ENCODE data around the gene MIA2.
"Not testable (repeated sequence)": the region's sequence is repeated elsewhere in the genome, so short reads cannot be mapped to it uniquely, and the experiment has no call there.

The MIA2 gene

DNA sequence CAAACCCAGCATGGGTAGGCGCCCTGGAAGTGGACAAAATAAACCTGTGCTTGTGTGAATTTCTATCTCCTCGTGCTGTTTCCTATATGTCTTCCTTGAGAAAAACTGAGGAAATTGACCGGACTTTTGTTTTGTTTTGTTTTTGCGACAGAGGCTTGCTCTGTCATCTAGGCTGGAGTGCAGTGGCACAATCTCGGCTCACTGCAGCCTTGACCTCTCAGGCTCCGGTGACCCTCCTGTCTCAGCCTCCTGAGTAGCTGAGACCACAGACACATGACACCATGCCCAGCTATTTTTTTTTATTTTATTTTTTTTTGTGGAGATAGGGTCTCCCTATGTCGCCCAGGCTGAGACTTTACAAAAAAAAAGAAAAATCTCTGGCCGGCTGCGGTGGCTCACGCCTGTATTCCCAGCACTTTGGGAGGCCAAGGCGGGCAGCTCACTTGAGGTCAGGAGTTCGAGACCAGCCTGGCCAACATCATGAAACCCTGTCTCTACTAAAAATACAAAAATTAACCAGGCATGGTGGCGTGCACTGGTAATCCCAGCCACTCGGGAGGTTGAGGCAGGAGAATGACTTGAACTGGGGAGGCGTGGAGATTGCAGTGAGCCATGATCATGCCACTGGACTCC is 22.5 kb upstream of the MIA2 start:
- TF ChIP-seq, protein P1, sequence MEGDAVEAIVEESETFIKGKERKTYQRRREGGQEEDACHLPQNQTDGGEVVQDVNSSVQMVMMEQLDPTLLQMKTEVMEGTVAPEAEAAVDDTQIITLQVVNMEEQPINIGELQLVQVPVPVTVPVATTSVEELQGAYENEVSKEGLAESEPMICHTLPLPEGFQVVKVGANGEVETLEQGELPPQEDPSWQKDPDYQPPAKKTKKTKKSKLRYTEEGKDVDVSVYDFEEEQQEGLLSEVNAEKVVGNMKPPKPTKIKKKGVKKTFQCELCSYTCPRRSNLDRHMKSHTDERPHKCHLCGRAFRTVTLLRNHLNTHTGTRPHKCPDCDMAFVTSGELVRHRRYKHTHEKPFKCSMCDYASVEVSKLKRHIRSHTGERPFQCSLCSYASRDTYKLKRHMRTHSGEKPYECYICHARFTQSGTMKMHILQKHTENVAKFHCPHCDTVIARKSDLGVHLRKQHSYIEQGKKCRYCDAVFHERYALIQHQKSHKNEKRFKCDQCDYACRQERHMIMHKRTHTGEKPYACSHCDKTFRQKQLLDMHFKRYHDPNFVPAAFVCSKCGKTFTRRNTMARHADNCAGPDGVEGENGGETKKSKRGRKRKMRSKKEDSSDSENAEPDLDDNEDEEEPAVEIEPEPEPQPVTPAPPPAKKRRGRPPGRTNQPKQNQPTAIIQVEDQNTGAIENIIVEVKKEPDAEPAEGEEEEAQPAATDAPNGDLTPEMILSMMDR (IDR thresholded peaks at IDR 0.05; ENCODE audit: borderline replicate concordance, control extremely low read depth, extremely low read depth, insufficient read depth, missing control alignments), result no peak
- in situ Hi-C loops (cut with MboI; ENCODE audit: low sequenced_read_pairs, unreplicated experiment), result no loop called here
- no peak for DNase-seq (ENCODE audit: low spot score)

DNA sequence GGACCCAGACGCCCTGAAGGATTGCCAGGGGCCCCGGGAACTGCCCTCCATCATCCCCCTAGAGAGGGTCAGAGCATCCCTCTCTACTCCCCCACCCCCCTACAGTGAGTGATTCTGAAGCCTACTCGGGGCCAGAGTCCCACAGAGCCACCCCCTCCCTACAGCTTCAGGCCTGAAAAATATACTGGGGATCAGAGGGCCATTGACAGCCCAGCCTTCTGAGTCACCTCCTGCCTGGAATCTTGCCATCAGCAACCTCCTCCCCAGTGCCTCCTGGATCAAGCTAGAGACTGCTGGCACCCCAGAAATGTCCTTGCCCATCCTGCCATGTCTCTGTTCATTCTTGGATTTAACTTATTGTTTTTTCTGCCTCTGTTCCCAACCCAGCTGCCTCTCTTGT is 21.7 kb upstream of the MIA2 start:
- in situ Hi-C loops (cut with MboI; ENCODE audit: low sequenced_read_pairs, unreplicated experiment), result no loop called here
- TF ChIP-seq, protein P1 (IDR thresholded peaks at IDR 0.05; ENCODE audit: borderline replicate concordance, control extremely low read depth, extremely low read depth, insufficient read depth, missing control alignments), result no peak
- DNase-seq (ENCODE audit: low spot score), result no peak

DNA sequence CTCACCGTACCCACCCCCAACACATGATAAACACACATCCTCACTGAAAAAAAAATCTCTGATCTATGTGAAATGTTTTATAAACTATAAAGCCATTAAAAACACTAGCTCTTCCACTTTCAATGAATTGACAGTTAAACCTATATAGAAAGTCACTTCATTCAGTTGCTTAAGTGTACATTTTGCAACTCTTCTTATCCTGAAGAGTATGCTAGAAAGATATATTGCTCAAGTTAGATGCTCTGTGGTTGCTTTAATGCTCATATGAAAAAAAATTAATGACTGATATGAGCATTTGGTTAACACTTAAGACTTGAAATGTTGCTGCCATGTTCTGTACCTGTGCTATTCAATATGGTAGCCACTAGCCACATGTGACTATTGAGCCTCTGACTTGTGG is 21.0 kb upstream of the MIA2 start:
- in situ Hi-C loops (cut with MboI; ENCODE audit: low sequenced_read_pairs, unreplicated experiment), result no loop called here
- no peak for DNase-seq (ENCODE audit: low spot score)
- TF ChIP-seq, protein P1 (IDR thresholded peaks at IDR 0.05; ENCODE audit: borderline replicate concordance, control extremely low read depth, extremely low read depth, insufficient read depth, missing control alignments), result no peak

DNA sequence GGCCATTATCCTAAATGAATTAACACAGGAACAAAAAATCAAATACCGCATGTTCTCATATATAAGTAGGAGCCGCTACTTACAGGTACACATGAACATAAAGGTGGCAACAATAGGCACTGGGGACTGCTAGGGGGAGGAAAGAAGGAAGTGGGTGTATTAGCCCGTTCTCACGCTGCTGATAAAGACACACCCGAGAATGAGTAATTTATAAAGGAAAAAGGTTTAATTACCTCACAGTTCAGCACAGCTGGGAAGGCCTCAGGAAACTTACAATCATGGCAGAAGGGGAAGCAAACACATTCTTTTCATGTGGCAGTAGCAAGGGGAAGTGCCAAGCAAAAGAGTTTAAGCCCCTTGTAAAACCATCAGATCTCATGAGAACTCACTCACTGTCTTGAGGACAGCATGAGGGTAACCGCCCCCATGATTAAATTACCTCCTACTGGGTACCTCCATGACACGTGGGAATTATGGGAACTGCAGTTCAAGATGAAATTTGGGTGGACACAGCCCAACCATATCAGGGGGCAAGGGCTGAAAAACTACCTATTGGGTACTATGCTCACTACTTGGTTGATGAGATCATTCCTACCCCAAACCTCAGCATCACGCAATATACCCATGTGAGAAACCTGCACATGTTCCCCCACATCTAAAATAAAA is 16.4 kb upstream of the MIA2 start:
- TF ChIP-seq, protein P1 (IDR thresholded peaks at IDR 0.05; ENCODE audit: borderline replicate concordance, control extremely low read depth, extremely low read depth, insufficient read depth, missing control alignments), result no peak
- DNase-seq (ENCODE audit: low spot score), result no peak
- in situ Hi-C loops (cut with MboI; ENCODE audit: low sequenced_read_pairs, unreplicated experiment), result no loop called here

DNA sequence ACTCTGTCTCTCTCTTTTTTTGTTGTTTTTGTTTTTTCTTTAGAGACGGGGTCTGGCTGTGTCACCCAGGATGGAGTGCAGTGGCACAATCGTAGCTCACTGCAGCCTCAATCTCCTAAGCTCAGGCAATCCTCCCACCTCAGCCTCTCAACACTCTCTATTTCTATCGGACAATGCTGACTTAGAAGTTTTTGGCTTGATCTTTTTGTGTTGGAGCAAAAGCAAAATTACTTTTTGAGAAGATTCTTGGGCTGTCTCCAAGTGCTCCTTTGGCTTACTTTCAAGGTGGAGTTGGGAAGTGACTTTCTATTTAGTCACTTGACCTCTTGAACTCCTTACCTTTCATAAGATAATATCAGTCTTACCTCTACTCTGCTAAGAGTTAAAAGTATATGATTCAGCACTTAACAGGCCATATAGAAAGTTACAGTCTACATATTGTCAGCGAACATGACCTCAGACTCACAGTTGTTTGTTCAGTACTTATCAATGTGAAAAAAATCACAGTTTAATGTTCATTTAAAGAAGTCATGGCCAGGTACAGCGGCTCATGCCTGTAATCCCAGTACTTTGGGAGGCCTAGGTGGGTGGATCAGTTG is 15.4 kb upstream of the MIA2 start:
- TF ChIP-seq, protein P1 (IDR thresholded peaks at IDR 0.05; ENCODE audit: borderline replicate concordance, control extremely low read depth, extremely low read depth, insufficient read depth, missing control alignments), result no peak
- no peak for DNase-seq (ENCODE audit: low spot score)
- in situ Hi-C loops (cut with MboI; ENCODE audit: low sequenced_read_pairs, unreplicated experiment), result no loop called here

DNA sequence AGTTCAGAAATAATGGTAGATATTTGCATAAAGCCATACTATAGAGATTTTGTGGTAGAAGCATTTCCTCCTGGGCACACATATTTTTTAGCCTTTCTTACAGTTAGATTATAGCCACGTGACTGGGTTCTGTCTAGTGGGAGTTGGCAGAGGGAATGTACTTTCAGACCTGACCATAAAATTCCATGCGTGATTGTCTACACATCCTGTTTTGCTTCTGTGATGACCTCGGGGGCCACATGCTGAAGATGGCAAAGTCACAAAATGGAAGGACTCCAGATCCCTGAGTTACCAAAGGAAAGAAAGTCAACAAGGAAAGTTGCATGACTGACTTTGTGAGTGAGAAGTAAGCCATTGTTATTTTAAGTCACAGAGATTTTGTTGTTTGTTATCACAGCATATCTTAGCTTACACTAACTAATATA is 14.6 kb upstream of the MIA2 start:
- in situ Hi-C loops (cut with MboI; ENCODE audit: low sequenced_read_pairs, unreplicated experiment), result no loop called here
- no peak for DNase-seq (ENCODE audit: low spot score)
- TF ChIP-seq, protein P1 (IDR thresholded peaks at IDR 0.05; ENCODE audit: borderline replicate concordance, control extremely low read depth, extremely low read depth, insufficient read depth, missing control alignments), result no peak

DNA sequence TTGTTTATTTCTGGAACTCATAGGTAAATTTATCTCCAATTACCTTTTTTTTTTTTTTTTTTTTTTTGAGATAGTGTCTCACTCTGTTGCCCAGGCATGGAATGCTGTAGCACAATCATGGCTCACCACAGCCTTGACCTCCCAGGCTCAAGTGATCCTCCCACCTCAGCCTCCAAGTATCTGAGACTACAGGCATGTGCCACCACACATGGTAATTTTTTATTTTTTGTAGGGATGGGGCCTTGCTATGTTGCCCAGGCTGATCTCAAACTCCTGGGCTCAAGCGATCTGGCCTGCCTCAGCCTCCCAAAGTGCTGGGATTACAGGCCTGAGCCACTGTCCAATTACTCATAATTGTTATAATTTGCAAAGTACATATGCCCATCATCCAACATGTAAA is 13.2 kb upstream of the MIA2 start:
- in situ Hi-C loops (cut with MboI; ENCODE audit: low sequenced_read_pairs, unreplicated experiment), result not testable (repeated sequence)

More for the DNA sequence above, 13.2 kb upstream of the MIA2 start:
- not testable (repeated sequence) for DNase-seq (ENCODE audit: low spot score)
